Stimulated activated CD4-positive, alpha-beta T cell treated with anti-CD3 and anti-CD28 coated beads, TNF-alpha, amount 100 ng/mL, for 4 hours (primary cell): ENCODE results near the gene TGFBR1.

Experiments
- DNase-seq, 3 experiments: peaks; one replicate each; pipeline ENCODE4 v3.0.0-alpha.2; 2020; ENCODE audit warnings: low read depth in 3 of 3

Gene TGFBR1

GRCh38 chr9:99107421-99107820, 2.5 kb downstream of the TGFBR1 start:
- DNase-seq = no peak

- DNase-seq = no peak
Observed at GRCh38 chr9:99108131-99108530, 3.2 kb downstream of the TGFBR1 start.

GRCh38 chr9:99109522-99109921, 4.6 kb downstream of the TGFBR1 start:
- no peak for DNase-seq

GRCh38 chr9:99112750-99113413, 8.0 kb downstream of the TGFBR1 start:
- no peak for DNase-seq

- no peak for DNase-seq
Observed at GRCh38 chr9:99113414-99114048, 8.6 kb downstream of the TGFBR1 start.

- DNase-seq = no peak
Observed at GRCh38 chr9:99114049-99114440, 9.1 kb downstream of the TGFBR1 start.

GRCh38 chr9:99114846-99115500, 10.1 kb downstream of the TGFBR1 start:
- DNase-seq = no peak

GRCh38 chr9:99116003-99116411, 11.1 kb downstream of the TGFBR1 start:
- DNase-seq = no peak

GRCh38 chr9:99118782-99119466, 14.0 kb downstream of the TGFBR1 start:
- DNase-seq = no peak

- no peak for DNase-seq
Observed at GRCh38 chr9:99119976-99120655, 15.2 kb downstream of the TGFBR1 start.

- DNase-seq = no peak
Observed at GRCh38 chr9:99121604-99122003, 16.7 kb downstream of the TGFBR1 start.

- no peak for DNase-seq
Observed at GRCh38 chr9:99124534-99125255, 19.8 kb downstream of the TGFBR1 start.

- no peak for DNase-seq
Observed at GRCh38 chr9:99125446-99125845, 20.5 kb downstream of the TGFBR1 start.

GRCh38 chr9:99126312-99126711, 21.4 kb downstream of the TGFBR1 start:
- DNase-seq = no peak

- DNase-seq = no peak
Observed at GRCh38 chr9:99127356-99128132, 22.6 kb downstream of the TGFBR1 start.

GRCh38 chr9:99128133-99128406, 23.2 kb downstream of the TGFBR1 start:
- DNase-seq = no peak

GRCh38 chr9:99129091-99129490, 24.2 kb downstream of the TGFBR1 start:
- no peak for DNase-seq

GRCh38 chr9:99130069-99130468, 25.2 kb downstream of the TGFBR1 start:
- no peak for DNase-seq

GRCh38 chr9:99133145-99133544, 28.2 kb downstream of the TGFBR1 start:
- no peak for DNase-seq

- DNase-seq = no peak
Observed at GRCh38 chr9:99134893-99135341, 30.0 kb downstream of the TGFBR1 start.

- DNase-seq = no peak
Observed at GRCh38 chr9:99135456-99135855, 30.5 kb downstream of the TGFBR1 start.
